IPS-15b (cell line): ENCODE data around the gene ST6GALNAC5.

Source experiments
- H3K27me3 ChIP-seq: one replicate; pipeline ENCODE4 v1.6.1; 2013; ENCODE audit warnings: low read length; ENCODE audit not compliant: control insufficient read depth, insufficient read depth
- H3K36me3 ChIP-seq: one replicate; pipeline ENCODE4 v1.6.1; 2013; ENCODE audit warnings: low read length; ENCODE audit not compliant: control insufficient read depth, insufficient read depth
- H3K4me1 ChIP-seq: one replicate; pipeline ENCODE4 v1.6.1; 2013; ENCODE audit warnings: mild to moderate bottlenecking, low read length; ENCODE audit not compliant: control insufficient read depth, insufficient read depth
- H3K4me3 ChIP-seq: one replicate; pipeline ENCODE4 v1.5.1; 2013; ENCODE audit warnings: low read depth, low read length
- H3K9ac ChIP-seq: one replicate; pipeline ENCODE4 v1.6.1; 2013; ENCODE audit warnings: low read depth, mild to moderate bottlenecking, low read length
- H3K9me3 ChIP-seq: one replicate; pipeline ENCODE4 v1.6.1; 2013; ENCODE audit warnings: mild to moderate bottlenecking, low read length; ENCODE audit not compliant: control insufficient read depth, insufficient read depth

Gene ST6GALNAC5

GRCh38 chr1:77064246-77064645 lies 197.0 kb downstream of the ST6GALNAC5 start:
- Histone ChIP-seq H3K27me3 (no peaks in the 10 kb centered on the region), H3K4me1 (peaks cover 9% of the 10 kb centered on the region), H3K4me3 (no peak overlapping the region), H3K9ac (no peak overlapping the region), H3K9me3 (no peaks in the 10 kb centered on the region), H3K36me3 (no peaks in the 10 kb centered on the region)

GRCh38 chr1:77065693-77066342 lies 198.5 kb downstream of the ST6GALNAC5 start:
- Histone ChIP-seq H3K27me3 (no peaks in the 10 kb centered on the region), H3K9me3 (no peaks in the 10 kb centered on the region), H3K4me1 (no peaks in the 10 kb centered on the region), H3K9ac (no peak overlapping the region), H3K36me3 (no peaks in the 10 kb centered on the region), H3K4me3 (no peak overlapping the region)

GRCh38 chr1:77068013-77068412 lies 200.7 kb downstream of the ST6GALNAC5 start:
- H3K4me3 ChIP-seq = no peak overlapping the region
- H3K9me3 ChIP-seq = no peaks in the 10 kb centered on the region
- no peak overlapping the region for H3K9ac ChIP-seq
- H3K4me1 ChIP-seq = no peaks in the 10 kb centered on the region
- no peaks in the 10 kb centered on the region for H3K27me3 ChIP-seq
- H3K36me3 ChIP-seq = no peaks in the 10 kb centered on the region

- Histone ChIP-seq H3K9me3 (no peaks in the 10 kb centered on the region), H3K9ac (no peak overlapping the region), H3K4me1 (peaks cover 3% of the 10 kb centered on the region), H3K27me3 (no peaks in the 10 kb centered on the region), H3K36me3 (no peaks in the 10 kb centered on the region), H3K4me3 (no peak overlapping the region)
Measured at GRCh38 chr1:77076759-77077158, 209.5 kb downstream of the ST6GALNAC5 start.

DNA sequence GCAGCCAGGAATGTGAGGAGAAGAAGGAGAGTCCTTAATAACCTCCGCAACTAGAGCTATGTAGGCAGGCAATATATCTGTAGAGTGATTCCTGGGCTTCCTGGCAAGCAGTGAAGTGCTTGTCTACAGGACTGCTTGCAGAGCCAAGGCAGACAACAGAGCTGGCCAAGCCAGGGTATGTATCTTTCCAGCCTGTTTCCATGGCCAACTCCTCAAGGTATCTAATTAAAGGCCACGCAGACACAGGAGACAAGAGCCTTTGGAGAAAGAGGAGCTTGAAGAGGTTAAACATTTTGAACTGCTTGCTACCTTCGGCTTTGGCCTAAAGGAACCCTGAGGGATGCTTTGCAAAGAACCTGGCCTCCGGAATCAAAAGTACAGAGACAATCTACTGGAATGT lies 214.6 kb downstream of the ST6GALNAC5 start:
- H3K27me3 ChIP-seq = no peaks in the 10 kb centered on the region
- H3K9me3 ChIP-seq = no peaks in the 10 kb centered on the region
- H3K36me3 ChIP-seq = no peaks in the 10 kb centered on the region
- peaks cover 5% of the 10 kb centered on the region for H3K4me1 ChIP-seq
- no peak overlapping the region for H3K4me3 ChIP-seq
- no peak overlapping the region for H3K9ac ChIP-seq

GRCh38 chr1:77084457-77084856 lies 217.2 kb downstream of the ST6GALNAC5 start:
- no peaks in the 10 kb centered on the region for H3K27me3 ChIP-seq
- peaks cover 5% of the 10 kb centered on the region for H3K4me1 ChIP-seq
- H3K36me3 ChIP-seq = no peaks in the 10 kb centered on the region
- H3K9ac ChIP-seq = no peak overlapping the region
- H3K4me3 ChIP-seq = no peak overlapping the region
- no peaks in the 10 kb centered on the region for H3K9me3 ChIP-seq

- no peaks in the 10 kb centered on the region for H3K36me3 ChIP-seq
- no peak overlapping the region for H3K9ac ChIP-seq
- H3K27me3 ChIP-seq = no peaks in the 10 kb centered on the region
- H3K9me3 ChIP-seq = no peaks in the 10 kb centered on the region
- H3K4me1 ChIP-seq = peaks cover 5% of the 10 kb centered on the region
- no peak overlapping the region for H3K4me3 ChIP-seq
Measured at GRCh38 chr1:77085109-77085508, 217.8 kb downstream of the ST6GALNAC5 start.

- Histone ChIP-seq H3K36me3 (no peaks in the 10 kb centered on the region), H3K9ac (no peak overlapping the region), H3K27me3 (no peaks in the 10 kb centered on the region), H3K9me3 (no peaks in the 10 kb centered on the region), H3K4me3 (no peak overlapping the region), H3K4me1 (no peaks in the 10 kb centered on the region)
Measured at GRCh38 chr1:77089756-77090155, 222.5 kb downstream of the ST6GALNAC5 start.

- H3K4me3 ChIP-seq = no peak overlapping the region
- H3K9me3 ChIP-seq = no peaks in the 10 kb centered on the region
- H3K4me1 ChIP-seq = no peaks in the 10 kb centered on the region
- H3K27me3 ChIP-seq = no peaks in the 10 kb centered on the region
- no peak overlapping the region for H3K9ac ChIP-seq
- no peaks in the 10 kb centered on the region for H3K36me3 ChIP-seq
Measured at GRCh38 chr1:77095236-77095635, 228.0 kb downstream of the ST6GALNAC5 start.

DNA sequence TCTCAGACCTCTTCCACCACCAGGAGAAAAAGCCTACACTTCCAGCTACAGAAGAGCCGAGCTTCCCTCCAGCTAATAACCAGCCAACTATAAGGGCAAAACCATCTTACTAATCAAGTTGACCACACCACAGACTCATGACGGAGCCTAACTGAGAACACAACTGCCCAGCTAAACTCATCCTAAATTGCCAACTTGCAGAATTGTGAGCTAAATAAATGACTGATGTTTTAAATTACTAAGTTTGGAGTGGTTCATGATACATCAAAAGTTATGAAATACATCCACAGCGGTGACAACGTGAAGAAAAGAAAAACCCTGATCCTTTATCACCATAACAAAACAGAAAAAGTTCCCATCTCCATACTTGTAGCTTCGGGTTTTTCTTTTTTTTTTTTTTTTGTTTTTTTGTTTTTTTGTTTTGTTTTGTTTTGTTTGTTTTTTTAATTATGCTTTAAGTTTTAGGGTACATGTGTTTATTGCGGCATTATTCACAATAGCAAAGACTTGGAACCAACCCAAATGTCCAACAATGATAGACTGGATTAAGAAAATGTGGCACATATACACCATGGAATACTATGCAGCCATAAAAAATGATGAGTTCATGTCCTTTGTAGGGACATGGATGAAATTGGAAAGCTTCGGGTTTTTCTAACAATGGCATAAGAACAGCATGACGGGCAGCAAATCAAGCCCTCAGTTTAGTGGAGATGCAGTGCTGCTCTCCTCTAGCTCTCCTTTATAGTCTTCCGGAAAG lies 229.4 kb downstream of the ST6GALNAC5 start:
- Histone ChIP-seq H3K27me3 (no peaks in the 10 kb centered on the region), H3K4me3 (no peak overlapping the region), H3K36me3 (no peaks in the 10 kb centered on the region), H3K9ac (no peak overlapping the region), H3K9me3 (no peaks in the 10 kb centered on the region), H3K4me1 (no peaks in the 10 kb centered on the region)

DNA sequence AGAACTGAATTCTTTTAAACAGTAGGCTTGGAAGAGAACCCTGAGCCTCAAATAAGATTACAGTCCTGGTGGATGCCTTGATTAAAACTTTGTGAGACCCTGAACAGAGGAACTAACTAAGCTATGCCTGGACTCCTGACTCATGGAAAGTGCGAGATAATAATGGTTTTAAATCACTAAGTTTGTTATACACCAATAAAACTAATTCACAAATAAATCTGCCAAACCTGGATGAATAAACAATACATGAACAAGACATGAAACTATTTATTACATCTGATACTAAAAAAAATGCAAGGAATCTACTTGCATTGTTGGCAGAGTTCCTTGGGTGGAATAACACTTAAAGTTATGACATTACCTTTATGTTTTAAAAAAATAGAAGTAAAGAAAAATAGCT lies 233.6 kb downstream of the ST6GALNAC5 start:
- H3K4me1 ChIP-seq = no peaks in the 10 kb centered on the region
- no peaks in the 10 kb centered on the region for H3K36me3 ChIP-seq
- no peak overlapping the region for H3K9ac ChIP-seq
- no peaks in the 10 kb centered on the region for H3K27me3 ChIP-seq
- no peak overlapping the region for H3K4me3 ChIP-seq
- no peaks in the 10 kb centered on the region for H3K9me3 ChIP-seq

DNA sequence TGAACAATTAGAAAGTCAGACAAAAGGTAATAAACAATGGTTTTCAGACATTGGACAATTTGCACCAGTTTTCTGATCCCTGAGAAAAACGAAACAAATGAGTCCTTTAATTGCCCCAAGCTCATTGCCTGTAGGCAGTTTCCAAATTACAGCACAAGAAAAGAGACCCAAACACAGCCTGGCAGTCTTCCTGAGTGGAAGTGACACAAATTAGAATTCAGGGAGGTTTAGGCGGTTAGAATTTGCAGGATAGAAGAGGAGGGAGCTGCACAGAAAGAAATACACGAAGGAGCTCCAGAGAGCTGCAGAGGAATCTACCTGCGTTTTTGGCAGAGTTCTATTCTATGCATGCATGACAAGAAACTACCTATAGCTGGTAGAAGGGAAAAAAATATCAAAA lies 236.2 kb downstream of the ST6GALNAC5 start:
- Histone ChIP-seq H3K4me1 (no peaks in the 10 kb centered on the region), H3K27me3 (no peaks in the 10 kb centered on the region), H3K4me3 (no peak overlapping the region), H3K9me3 (no peaks in the 10 kb centered on the region), H3K36me3 (no peaks in the 10 kb centered on the region), H3K9ac (no peak overlapping the region)
